C1 segment of cervical spinal cord (tissue), 14 donors: ENCODE data around the gene NRP1.

ENCODE experiments used
- DNase-seq, 14 donors: peaks; one replicate each; lab custom pipeline; 2025; lab: John Stamatoyannopoulos, UW

NRP1 gene

GRCh38 chr10:33127622-33128021, 206.8 kb downstream of the NRP1 start:
- no peak for DNase-seq
